Measurements from ENCODE around the gene MYO5C. TPM values are rescaled to one million over a fixed set of nuclear protein-coding genes. Genes with fewer than 3 reads are reported as not detected.

MYO5C gene
- total RNA-seq, 4 donors from 2014 or later: 28.9 to 36.9 (median 32.5) TPM

DNA sequence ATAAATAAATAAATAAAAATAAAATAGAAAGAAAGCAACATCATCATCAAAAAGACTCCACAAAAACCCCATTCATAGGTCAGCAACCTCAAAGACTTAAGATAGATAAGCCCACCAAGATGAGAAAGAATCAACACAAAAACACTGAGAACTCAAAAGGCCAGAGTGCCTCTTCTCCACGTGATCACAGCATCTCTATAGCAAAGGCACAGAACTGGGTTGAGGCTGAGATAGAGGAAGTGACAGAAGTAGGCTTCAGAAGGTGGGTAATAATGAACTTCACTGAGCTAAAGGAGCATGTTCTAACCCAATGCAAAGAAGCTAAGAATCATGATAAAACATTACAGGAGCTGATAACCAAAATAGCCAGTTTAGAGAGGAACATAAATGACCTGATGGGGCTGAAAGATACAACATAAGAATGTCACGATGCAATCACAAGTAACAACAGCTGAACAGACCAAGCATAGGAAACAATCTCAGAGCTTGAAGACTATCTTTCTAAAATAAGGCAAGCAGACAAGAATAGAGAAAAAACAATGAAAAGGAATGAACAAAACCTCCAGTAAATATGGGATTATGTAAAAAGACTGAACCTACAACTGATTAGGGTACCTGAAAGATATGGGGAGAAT, 130.9 kb downstream of the MYO5C start:
- no peak overlapping the region for H3K27ac ChIP-seq
- H3K9me3 ChIP-seq: no peaks in the 10 kb centered on the region
- intact Hi-C loops (cut with DNase I; ENCODE audit: low total_unique reads): no loop called here
- DNase-seq: no peak
- no peaks in the 10 kb centered on the region for H3K27me3 ChIP-seq
- no peaks in the 10 kb centered on the region for H3K36me3 ChIP-seq
- TF ChIP-seq, protein P1, sequence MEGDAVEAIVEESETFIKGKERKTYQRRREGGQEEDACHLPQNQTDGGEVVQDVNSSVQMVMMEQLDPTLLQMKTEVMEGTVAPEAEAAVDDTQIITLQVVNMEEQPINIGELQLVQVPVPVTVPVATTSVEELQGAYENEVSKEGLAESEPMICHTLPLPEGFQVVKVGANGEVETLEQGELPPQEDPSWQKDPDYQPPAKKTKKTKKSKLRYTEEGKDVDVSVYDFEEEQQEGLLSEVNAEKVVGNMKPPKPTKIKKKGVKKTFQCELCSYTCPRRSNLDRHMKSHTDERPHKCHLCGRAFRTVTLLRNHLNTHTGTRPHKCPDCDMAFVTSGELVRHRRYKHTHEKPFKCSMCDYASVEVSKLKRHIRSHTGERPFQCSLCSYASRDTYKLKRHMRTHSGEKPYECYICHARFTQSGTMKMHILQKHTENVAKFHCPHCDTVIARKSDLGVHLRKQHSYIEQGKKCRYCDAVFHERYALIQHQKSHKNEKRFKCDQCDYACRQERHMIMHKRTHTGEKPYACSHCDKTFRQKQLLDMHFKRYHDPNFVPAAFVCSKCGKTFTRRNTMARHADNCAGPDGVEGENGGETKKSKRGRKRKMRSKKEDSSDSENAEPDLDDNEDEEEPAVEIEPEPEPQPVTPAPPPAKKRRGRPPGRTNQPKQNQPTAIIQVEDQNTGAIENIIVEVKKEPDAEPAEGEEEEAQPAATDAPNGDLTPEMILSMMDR (IDR thresholded peaks at IDR 0.05): no peak
- no peak for TF ChIP-seq POLR2A (IDR thresholded peaks at IDR 0.05)
- H3K4me3 ChIP-seq: no peak overlapping the region
- no peaks in the 10 kb centered on the region for H3K4me1 ChIP-seq

DNA sequence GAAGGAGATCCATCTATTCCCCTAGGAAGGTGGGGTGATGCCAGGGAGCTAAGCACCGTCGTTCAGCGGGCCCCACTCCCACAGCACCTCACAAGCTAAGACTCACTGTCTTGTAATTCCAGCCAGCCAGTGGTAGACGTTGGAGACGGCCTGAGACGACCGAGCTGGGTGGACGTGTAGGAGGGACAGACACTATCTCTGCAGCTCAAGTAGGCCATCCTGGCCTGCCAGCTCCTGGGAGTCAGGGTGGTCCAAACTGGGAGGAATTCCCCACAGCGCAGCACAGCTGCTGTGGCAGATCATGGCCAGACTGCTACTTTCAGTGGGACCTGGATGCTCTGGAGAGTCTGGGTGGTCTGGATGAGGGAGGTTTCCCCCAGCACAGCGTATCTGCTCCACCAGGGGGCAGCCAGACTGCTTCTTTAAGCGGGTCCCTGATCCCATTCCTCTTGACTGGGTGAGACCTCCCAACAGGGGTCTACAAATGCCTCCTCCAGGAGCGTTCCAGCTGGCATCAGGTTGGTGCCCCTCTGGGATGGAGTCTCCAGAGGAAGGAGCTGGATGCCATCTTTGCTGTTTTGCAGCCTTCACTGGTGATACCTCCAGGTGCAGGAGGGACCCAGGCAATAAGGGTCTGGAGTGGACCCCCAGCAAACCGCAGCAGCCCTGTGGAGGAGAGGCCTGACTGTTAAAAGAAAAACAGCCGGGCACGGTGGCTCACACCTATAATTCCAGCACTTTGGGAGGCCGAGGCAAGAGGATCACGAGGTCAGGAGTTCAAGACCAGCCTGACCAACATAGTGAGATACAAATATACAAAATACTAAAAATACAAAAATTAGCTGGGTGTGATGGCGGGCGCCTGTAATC, 132.0 kb downstream of the MYO5C start:
- H3K36me3 ChIP-seq: no peaks in the 10 kb centered on the region
- H3K27me3 ChIP-seq: no peaks in the 10 kb centered on the region
- TF ChIP-seq, protein P1 (IDR thresholded peaks at IDR 0.05): no peak
- no peak for TF ChIP-seq POLR2A (IDR thresholded peaks at IDR 0.05)
- H3K4me1 ChIP-seq: no peaks in the 10 kb centered on the region
- no peak overlapping the region for H3K4me3 ChIP-seq
- H3K9me3 ChIP-seq: no peaks in the 10 kb centered on the region
- no peak for DNase-seq
- no peak overlapping the region for H3K27ac ChIP-seq
- intact Hi-C loops (cut with DNase I; ENCODE audit: low total_unique reads): no loop called here

DNA sequence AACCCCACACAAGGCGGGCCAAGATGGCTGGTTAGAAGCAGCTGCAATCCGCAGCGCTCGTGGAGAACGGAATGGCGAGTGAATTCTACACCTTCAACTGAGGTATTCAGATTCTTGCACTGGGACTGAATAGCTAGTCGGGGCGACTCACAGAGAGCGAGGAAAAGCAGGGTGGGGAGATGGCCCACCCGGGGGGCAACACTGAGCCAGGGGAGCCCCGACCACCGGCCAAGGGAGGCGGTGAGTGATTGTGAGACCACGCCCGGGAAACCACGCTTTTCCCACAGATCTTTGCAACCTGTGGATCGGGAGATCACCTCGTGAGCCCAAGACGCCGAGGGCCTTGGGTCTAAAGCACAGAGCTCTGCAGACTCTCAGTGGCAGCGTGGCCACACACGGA, 132.7 kb downstream of the MYO5C start:
- no peaks in the 10 kb centered on the region for H3K27me3 ChIP-seq
- no peaks in the 10 kb centered on the region for H3K9me3 ChIP-seq
- no peak for TF ChIP-seq POLR2A (IDR thresholded peaks at IDR 0.05)
- TF ChIP-seq, protein P1 (IDR thresholded peaks at IDR 0.05): no peak
- intact Hi-C loops (cut with DNase I; ENCODE audit: low total_unique reads): no loop called here
- H3K4me3 ChIP-seq: no peak overlapping the region
- H3K4me1 ChIP-seq: no peaks in the 10 kb centered on the region
- H3K36me3 ChIP-seq: no peaks in the 10 kb centered on the region
- no peak overlapping the region for H3K27ac ChIP-seq
- no peak for DNase-seq

DNA sequence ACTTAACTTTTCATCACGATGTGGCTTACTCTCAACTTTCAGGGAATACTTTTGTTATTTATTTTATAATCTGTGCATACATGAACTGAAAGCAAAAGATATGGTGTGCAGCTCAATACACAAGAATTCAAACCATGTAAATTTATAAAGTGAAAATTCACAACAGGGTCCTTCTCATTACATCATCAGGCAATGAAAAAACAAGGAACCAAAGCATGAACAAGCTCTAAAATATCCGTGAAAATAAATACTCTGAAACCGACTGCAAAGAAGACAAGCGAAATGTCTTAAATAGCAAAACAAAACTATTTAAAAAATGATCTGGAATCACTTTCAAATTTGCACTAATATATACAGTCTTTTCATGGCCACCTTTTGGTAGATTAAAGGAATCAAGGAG, 133.3 kb downstream of the MYO5C start:
- no peak overlapping the region for H3K27ac ChIP-seq
- H3K4me1 ChIP-seq: no peaks in the 10 kb centered on the region
- TF ChIP-seq POLR2A (IDR thresholded peaks at IDR 0.05): no peak
- TF ChIP-seq, protein P1 (IDR thresholded peaks at IDR 0.05): no peak
- no peak for DNase-seq
- H3K27me3 ChIP-seq: no peaks in the 10 kb centered on the region
- H3K9me3 ChIP-seq: no peaks in the 10 kb centered on the region
- H3K36me3 ChIP-seq: no peaks in the 10 kb centered on the region
- intact Hi-C loops (cut with DNase I; ENCODE audit: low total_unique reads): no loop called here
- H3K4me3 ChIP-seq: no peak overlapping the region

DNA sequence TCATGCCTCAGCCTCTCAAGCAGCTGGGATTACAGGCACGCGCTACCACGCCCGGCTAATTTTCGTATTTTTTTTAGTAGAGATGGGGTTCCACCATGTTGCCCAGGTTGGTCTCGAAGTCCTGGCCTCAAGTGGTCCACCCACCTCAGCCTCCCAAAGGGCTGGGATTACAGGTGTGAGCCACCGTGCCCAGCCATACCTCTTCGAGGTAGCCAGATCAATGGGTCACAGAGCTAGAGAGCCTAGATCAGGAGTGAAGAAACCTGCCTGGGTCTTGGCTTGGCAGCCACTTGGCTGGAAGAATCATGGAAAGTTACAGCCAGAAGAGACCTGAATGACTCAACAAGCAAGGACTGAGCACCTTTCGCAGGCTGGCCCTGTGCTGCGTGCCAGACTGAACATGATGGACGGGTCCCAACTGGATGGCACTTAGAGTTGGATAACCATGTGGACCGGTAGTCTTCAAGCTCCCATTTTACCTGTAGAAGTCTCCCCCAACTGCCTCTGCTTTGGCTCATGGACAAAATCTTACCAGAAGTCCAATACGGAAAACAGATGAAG, 134.1 kb downstream of the MYO5C start:
- Histone ChIP-seq H3K36me3 (no peaks in the 10 kb centered on the region), H3K9me3 (no peaks in the 10 kb centered on the region), H3K27ac (no peak overlapping the region), H3K27me3 (no peaks in the 10 kb centered on the region), H3K4me3 (no peak overlapping the region), H3K4me1 (no peaks in the 10 kb centered on the region)
- intact Hi-C loops (cut with DNase I; ENCODE audit: low total_unique reads): no loop called here
- no peak for TF ChIP-seq POLR2A (IDR thresholded peaks at IDR 0.05)
- TF ChIP-seq, protein P1 (IDR thresholded peaks at IDR 0.05): no peak
- no peak for DNase-seq

Data from uterus (tissue), 4 donors.